Sigmoid colon (tissue), 4 donors: ENCODE measurements around the gene SLC2A4.
A peak's percentile ranks its signal among the peaks of the same experiment; 100 is the strongest.

Experiments used
- CTCF ChIP-seq, 4 experiments: fragments of 450-650 bp in 3 of 4; fragments of 200-600 bp in 1 of 4; IDR thresholded peaks; one replicate each; pipeline ENCODE4 v1.5.1; 2016 to 2019; ENCODE audit warnings: antibody characterized with exemption in 4 of 4, mild to moderate bottlenecking in 3 of 4, moderate library complexity in 2 of 4
- EP300 ChIP-seq, 4 donors: sonication (generic); formaldehyde crosslinking; IDR thresholded peaks; one replicate each; pipeline ENCODE4 v1.6.1; 2017; ENCODE audit warnings: antibody characterized with exemption in 4 of 4
- POLR2A ChIP-seq, 2 donors: fragments of 450-650 bp; IDR thresholded peaks; one replicate each; pipeline ENCODE4 v1.6.1; 2016; ENCODE audit warnings: antibody characterized with exemption in 2 of 2, mild to moderate bottlenecking in 2 of 2, moderate library complexity in 2 of 2

- TF ChIP-seq CTCF (IDR thresholded peaks at IDR 0.05) = no peak
- TF ChIP-seq POLR2A (IDR thresholded peaks at IDR 0.05) = peak; percentile 71 to 77
- no peak for TF ChIP-seq EP300 (IDR thresholded peaks at IDR 0.05)
Observed at GRCh38 chr17:7241783-7242716, 39.5 kb upstream of the SLC2A4 start, which contains the start of gene GABARAP.
